Measurements from ENCODE around the gene KCNA1. TPM values are rescaled to one million over a fixed set of nuclear protein-coding genes. Genes with fewer than 3 reads are reported as not detected.
"Not testable (repeated sequence)": the region's sequence is repeated elsewhere in the genome, so short reads cannot be mapped to it uniquely, and the experiment has no call there.

Gene KCNA1
- total RNA-seq, 1 donor from 2014 or later: 1.4 TPM

GRCh38 chr12:4873947-4874346, 35.8 kb upstream of the KCNA1 start:
- no peaks in the 10 kb centered on the region for H3K36me3 ChIP-seq
- H3K79me2 ChIP-seq (ENCODE audit: low read depth): no peaks in the 10 kb centered on the region
- no peaks in the 10 kb centered on the region for H3K36me3 Mint-ChIP-seq
- no peak overlapping the region for H2AFZ ChIP-seq (replicated peaks)
- H3K27ac ChIP-seq: no peak overlapping the region
- peaks cover 52% of the 10 kb centered on the region for H3K27me3 ChIP-seq
- H3K4me2 ChIP-seq: no peak overlapping the region
- H3K4me1 ChIP-seq: no peaks in the 10 kb centered on the region
- no peaks in the 10 kb centered on the region for H4K20me1 ChIP-seq (ENCODE audit: low read depth)
- DNase-seq (ENCODE audit: low spot score): no peak
- H3K9me3 Mint-ChIP-seq: peaks cover 11% of the 10 kb centered on the region
- H3K4me1 Mint-ChIP-seq: no peaks in the 10 kb centered on the region
- H3K4me3 Mint-ChIP-seq: no peak overlapping the region
- H3K9me3 ChIP-seq (ENCODE audit: low read depth): no peaks in the 10 kb centered on the region
- H3K9ac ChIP-seq: no peak overlapping the region
- no peaks in the 10 kb centered on the region for H3F3A ChIP-seq (ENCODE audit: low read depth)
- H3K4me3 ChIP-seq: no peak overlapping the region
- no peak overlapping the region for H3K27ac Mint-ChIP-seq
- H3K27me3 Mint-ChIP-seq (ENCODE audit: insufficient read depth, low read depth): peaks cover 3% of the 10 kb centered on the region
- TF ChIP-seq EZH2phosphoT487 (IDR thresholded peaks at IDR 0.05) (no peak), EZH2 (IDR thresholded peaks at IDR 0.05) (no peak), CTCF (IDR thresholded peaks at IDR 0.05) (no peak)

- no peaks in the 10 kb centered on the region for H3F3A ChIP-seq (ENCODE audit: low read depth)
- no peaks in the 10 kb centered on the region for H3K36me3 ChIP-seq
- H4K20me1 ChIP-seq (ENCODE audit: low read depth): no peaks in the 10 kb centered on the region
- no peak overlapping the region for H3K4me3 ChIP-seq
- Mint-ChIP-seq H3K4me3 (no peak overlapping the region), H3K36me3 (no peaks in the 10 kb centered on the region), H3K9me3 (peaks cover 17% of the 10 kb centered on the region), H3K27me3 (ENCODE audit: insufficient read depth, low read depth) (peaks cover 3% of the 10 kb centered on the region), H3K27ac (no peak overlapping the region), H3K4me1 (no peaks in the 10 kb centered on the region)
- DNase-seq (ENCODE audit: low spot score): no peak
- H3K27ac ChIP-seq: no peak overlapping the region
- no peaks in the 10 kb centered on the region for H3K79me2 ChIP-seq (ENCODE audit: low read depth)
- no peaks in the 10 kb centered on the region for H3K4me1 ChIP-seq
- H3K4me2 ChIP-seq: no peak overlapping the region
- no peak for TF ChIP-seq CTCF (IDR thresholded peaks at IDR 0.05)
- no peak for TF ChIP-seq EZH2phosphoT487 (IDR thresholded peaks at IDR 0.05)
- TF ChIP-seq EZH2 (IDR thresholded peaks at IDR 0.05): no peak
- no peak overlapping the region for H3K9ac ChIP-seq
- no peak overlapping the region for H2AFZ ChIP-seq (replicated peaks)
- peaks cover 50% of the 10 kb centered on the region for H3K27me3 ChIP-seq
- peaks cover under 1% of the 10 kb centered on the region for H3K9me3 ChIP-seq (ENCODE audit: low read depth)
Observed at GRCh38 chr12:4874671-4875070, 35.0 kb upstream of the KCNA1 start.

- H3K36me3 ChIP-seq; DNase-seq (ENCODE audit: low spot score); H3K27me3 Mint-ChIP-seq (ENCODE audit: insufficient read depth, low read depth); H3K36me3 Mint-ChIP-seq; H3K4me1 Mint-ChIP-seq; H3K27ac Mint-ChIP-seq; H2AFZ ChIP-seq (replicated peaks); H3K4me2 ChIP-seq; H3K79me2 ChIP-seq (ENCODE audit: low read depth); H3K9ac ChIP-seq; H3K9me3 ChIP-seq (ENCODE audit: low read depth); H3K4me1 ChIP-seq; H4K20me1 ChIP-seq (ENCODE audit: low read depth); H3F3A ChIP-seq (ENCODE audit: low read depth); H3K4me3 Mint-ChIP-seq; H3K27ac ChIP-seq; H3K4me3 ChIP-seq: not testable (repeated sequence)
- H3K9me3 Mint-ChIP-seq: peaks cover 32% of the 10 kb centered on the region
- peaks cover 21% of the 10 kb centered on the region for H3K27me3 ChIP-seq
Observed at GRCh38 chr12:4879481-4879880, 30.2 kb upstream of the KCNA1 start.

GRCh38 chr12:4881266-4882064, 28.2 kb upstream of the KCNA1 start:
- no peak for DNase-seq (ENCODE audit: low spot score)
- Histone ChIP-seq H3F3A (ENCODE audit: low read depth) (no peaks in the 10 kb centered on the region), H3K4me2 (no peak overlapping the region), H3K4me1 (no peaks in the 10 kb centered on the region), H3K36me3 (no peaks in the 10 kb centered on the region), H3K27me3 (peaks cover 21% of the 10 kb centered on the region), H4K20me1 (ENCODE audit: low read depth) (no peaks in the 10 kb centered on the region), H3K27ac (no peak overlapping the region), H3K4me3 (no peak overlapping the region), H2AFZ (replicated peaks) (no peak overlapping the region), H3K9ac (no peak overlapping the region), H3K79me2 (ENCODE audit: low read depth) (no peaks in the 10 kb centered on the region), H3K9me3 (ENCODE audit: low read depth) (peaks cover 4% of the 10 kb centered on the region)
- H3K4me3 Mint-ChIP-seq: no peak overlapping the region
- peaks cover 2% of the 10 kb centered on the region for H3K36me3 Mint-ChIP-seq
- peaks cover 3% of the 10 kb centered on the region for H3K27me3 Mint-ChIP-seq (ENCODE audit: insufficient read depth, low read depth)
- H3K27ac Mint-ChIP-seq: no peak overlapping the region
- H3K4me1 Mint-ChIP-seq: no peaks in the 10 kb centered on the region
- no peak for TF ChIP-seq EZH2 (IDR thresholded peaks at IDR 0.05)
- no peak for TF ChIP-seq CTCF (IDR thresholded peaks at IDR 0.05)
- no peak for TF ChIP-seq EZH2phosphoT487 (IDR thresholded peaks at IDR 0.05)
- H3K9me3 Mint-ChIP-seq: peaks cover 32% of the 10 kb centered on the region
